Head of caudate nucleus (tissue), 42 donors: ENCODE data around the gene SIAH2.

ENCODE experiments used
- DNase-seq, 42 donors: peaks; one replicate each; pipeline versions ENCODE4 v3.0.0 to v3.0.0-alpha.2; 2020 to 2021; ENCODE audit warnings: mixed read lengths in 7 of 42
- intact Hi-C: fragments of 100-400 bp; cut with DNase I; formaldehyde crosslinking; loops from one replicate; pipeline ENCODE4 v1.15.0; 2022

SIAH2 gene

DNA sequence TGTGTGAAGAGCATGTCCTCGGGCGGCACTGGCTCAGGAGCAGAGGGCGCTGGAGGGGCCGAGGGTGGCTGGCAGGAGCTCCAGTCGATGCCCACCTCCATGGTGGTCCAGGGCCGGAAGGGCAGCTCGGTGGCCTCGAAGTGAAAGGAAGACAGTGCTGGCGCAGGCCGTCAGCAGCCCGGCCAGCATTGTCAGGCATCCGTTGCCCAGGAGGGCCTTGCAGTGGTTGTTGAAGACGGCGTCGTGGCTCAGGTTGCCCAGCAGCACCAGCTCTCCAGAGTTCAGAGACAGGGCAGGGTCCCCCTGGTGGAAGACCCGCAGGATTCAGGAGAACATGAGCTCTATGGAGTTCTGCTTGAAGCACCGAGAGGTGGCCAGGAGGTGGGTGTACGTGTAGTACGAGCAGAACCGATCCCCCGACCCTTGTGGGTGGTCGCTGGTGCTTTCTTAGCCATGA lies 16.5 kb upstream of the SIAH2 start:
- no peak for DNase-seq
- intact Hi-C loops, result no loop called here

- intact Hi-C loops, result no loop called here
- DNase-seq, result no peak
Observed at GRCh38 chr3:150778793-150779401, 15.9 kb upstream of the SIAH2 start.

DNA sequence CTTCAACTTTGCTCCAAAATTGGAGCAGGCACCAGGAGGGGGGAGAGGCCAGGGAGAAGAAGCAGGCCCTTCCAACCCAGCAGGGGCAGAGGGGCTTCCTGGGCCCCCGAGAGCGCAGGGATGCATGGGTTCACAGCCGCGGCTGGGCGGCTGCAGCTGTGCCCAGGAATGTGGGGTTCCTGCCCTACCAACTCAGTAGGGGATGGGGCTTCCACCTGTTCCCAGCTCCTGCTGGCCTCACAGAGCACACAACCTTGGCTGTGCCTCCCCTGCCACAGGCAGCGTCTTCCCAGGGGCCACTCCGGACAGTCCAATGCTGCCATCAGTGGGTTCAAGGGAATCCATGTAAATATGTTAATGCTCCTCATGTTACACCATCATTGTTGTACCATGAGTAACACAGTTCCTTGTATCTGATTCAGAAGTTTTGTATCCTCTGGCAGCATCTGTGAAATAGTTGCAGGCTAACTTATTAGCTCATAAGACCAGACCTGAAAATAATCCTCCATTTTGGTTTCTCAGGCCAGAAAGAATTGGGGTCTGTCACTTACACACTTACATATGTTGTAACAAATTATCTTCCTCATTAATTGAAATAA lies 12.1 kb upstream of the SIAH2 start:
- DNase-seq, result no peak
- intact Hi-C loops, result no loop called here

DNA sequence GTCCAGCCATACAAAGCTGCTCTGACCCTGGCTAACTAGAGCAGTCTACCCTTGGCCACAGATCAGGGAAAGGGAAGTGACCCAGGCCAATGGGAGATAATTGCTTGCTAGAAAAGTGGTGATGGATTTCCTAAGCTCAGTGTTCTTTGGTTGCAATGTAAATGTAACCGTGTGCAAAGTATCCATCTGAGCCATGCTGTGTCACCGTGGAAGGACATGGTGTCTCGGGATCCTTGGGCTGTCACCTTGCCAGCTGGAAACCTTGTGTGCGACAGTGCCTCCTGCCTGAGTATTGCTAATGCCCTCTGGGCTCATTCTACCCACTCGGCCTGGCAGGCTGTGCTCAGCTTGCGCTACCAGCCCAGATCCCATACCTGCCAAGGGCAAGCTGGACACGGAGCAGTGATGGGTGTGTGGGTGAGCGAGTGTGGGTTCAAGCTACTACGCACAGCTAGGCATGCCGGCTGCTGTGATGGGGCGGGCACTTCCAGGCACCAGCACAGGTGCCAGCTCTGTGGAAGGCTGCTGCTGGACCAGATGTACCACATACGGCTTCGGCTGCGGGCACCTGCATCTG lies 10.7 kb upstream of the SIAH2 start:
- intact Hi-C loops, result no loop called here
- no peak for DNase-seq

GRCh38 chr3:150771600-150771999 lies 8.6 kb upstream of the SIAH2 start:
- intact Hi-C loops, result no loop called here
- DNase-seq, result no peak

GRCh38 chr3:150770681-150771080 lies 7.7 kb upstream of the SIAH2 start:
- intact Hi-C loops, result no loop called here

GRCh38 chr3:150766742-150767141 lies 3.8 kb upstream of the SIAH2 start:
- intact Hi-C loops, result loop anchor here (10.0 kb wide), 1 partner anchor 62 kb away; the partner anchor contains the start of gene ERICH6
- no peak for DNase-seq

More at GRCh38 chr3:150770681-150771080, 7.7 kb upstream of the SIAH2 start:
- no peak for DNase-seq

- intact Hi-C loops, result loop anchor here (10.0 kb wide), 1 partner anchor 61 kb away; the partner anchor contains the start of gene ERICH6
- DNase-seq, result no peak
Observed at GRCh38 chr3:150765949-150766720, 3.2 kb upstream of the SIAH2 start.

DNA sequence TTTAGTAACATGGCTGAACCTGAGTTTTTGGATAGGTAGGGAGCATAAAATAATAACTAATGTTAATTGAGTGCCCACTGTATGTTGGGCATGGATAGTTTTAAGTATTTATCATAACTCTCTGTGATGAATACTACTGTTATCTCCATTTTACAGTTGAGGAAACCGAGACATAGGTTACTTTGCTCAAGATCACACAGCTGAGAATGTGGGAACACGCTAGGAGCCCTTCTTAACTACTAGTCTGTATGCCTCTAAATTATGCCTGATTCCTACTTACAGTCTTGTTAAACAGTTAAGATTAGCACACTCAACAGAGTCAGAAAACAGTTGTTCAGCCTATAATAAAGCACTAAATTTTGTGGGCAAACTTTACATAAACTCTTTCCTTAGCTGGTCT lies 2.0 kb upstream of the SIAH2 start:
- intact Hi-C loops, result loop anchor here (10.0 kb wide), 1 partner anchor 60 kb away; the partner anchor contains the start of gene ERICH6

DNA sequence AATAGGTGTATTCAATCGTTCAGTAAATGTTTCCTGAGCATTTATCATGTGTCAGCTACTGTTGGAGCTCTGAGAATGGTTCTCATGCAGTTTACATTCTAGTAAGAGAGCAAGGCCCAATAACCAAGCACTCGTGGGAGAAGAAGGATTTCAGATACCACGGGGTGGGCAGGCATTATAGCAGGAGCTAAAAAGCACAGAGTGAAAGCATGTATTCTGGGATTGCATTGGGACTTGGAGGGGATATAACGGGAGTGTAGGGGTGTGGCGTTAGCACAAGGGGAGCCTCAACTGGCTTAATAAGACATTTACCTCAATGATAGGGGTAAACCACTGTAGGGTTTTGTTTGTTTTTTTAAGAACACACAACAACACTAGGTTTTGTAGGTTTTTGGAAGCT lies 1.6 kb upstream of the SIAH2 start:
- no peak for DNase-seq
- intact Hi-C loops, result loop anchor here (10.0 kb wide), 1 partner anchor 60 kb away; the partner anchor contains the start of gene ERICH6

More for the DNA sequence above, 2.0 kb upstream of the SIAH2 start:
- no peak for DNase-seq

DNA sequence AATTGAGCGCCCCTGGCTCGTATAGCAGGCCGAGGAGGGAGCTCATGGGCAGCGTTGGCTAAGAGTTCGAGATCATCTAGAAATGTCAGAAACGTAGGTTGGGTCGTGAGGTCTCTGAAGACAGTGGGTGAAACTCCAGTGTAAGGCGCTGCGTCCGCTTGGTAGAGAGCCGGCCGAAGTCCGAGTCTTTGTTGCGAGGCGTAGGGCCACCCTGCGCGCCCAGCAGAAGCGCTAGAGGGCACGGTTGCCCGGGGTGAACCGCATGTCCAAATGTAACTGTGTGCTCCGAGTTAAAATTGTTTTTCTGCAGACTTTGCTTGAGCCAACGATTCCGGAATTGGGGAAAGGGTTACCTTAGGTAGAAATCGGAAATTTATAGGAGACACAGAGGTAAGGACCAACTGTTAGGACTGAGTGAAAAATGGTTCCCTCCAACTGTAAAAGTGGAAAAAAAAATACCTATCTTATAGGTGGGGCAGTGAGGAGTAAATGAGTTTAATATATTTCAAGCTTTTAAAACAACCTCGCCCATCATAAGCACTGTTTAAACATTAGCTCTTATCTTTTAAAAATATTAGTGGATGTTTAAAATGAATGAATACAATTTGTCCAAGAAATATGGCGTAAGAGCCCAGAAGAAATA lies 993 bp upstream of the SIAH2 start:
- DNase-seq, result peak; percentile 66 to 89 (median 78)
- intact Hi-C loops, result loop anchor here (2.0 to 10.0 kb wide), 3 partner anchors 59 to 217 kb away; partner anchors contain the start of genes EIF2A, ERICH6, SELENOT and SERP1

DNA sequence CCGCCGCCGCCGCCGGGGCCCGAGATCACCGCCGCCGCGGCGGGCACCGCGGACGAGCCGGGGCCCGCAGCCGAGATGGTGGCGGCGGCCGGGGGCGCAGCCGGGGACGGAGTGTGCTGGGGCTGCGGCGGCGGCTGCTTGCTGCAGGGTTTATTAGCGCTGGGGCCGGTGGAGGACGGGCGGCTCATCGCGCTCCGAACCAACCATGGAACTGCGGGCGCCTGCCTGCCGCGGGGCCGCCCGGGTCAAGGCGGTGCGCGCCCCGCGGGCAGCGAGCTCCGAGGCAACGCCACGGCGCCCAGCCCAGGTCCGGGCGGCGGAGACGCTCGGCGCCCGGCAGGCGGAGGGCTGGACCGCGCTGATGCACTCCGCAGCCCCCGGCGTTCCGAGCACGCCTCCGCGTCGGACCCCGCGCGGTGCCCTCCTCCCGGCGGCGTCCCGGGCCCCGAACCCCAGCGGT lies 277 bp downstream of the SIAH2 start:
- peak in 8 of 42 donors; percentile 7 to 41 (median 24) for DNase-seq
- intact Hi-C loops, result loop anchor here (2.0 to 10.0 kb wide), 3 partner anchors 58 to 216 kb away; partner anchors contain the start of genes EIF2A, ERICH6, SELENOT and SERP1

- intact Hi-C loops, result loop anchor here (2.0 to 10.0 kb wide), 3 partner anchors 57 to 215 kb away; partner anchors contain the start of genes EIF2A, ERICH6, SELENOT and SERP1
- DNase-seq, result peak; percentile 47 to 89 (median 70)
Observed at GRCh38 chr3:150761831-150762661, 923 bp downstream of the SIAH2 start.

DNA sequence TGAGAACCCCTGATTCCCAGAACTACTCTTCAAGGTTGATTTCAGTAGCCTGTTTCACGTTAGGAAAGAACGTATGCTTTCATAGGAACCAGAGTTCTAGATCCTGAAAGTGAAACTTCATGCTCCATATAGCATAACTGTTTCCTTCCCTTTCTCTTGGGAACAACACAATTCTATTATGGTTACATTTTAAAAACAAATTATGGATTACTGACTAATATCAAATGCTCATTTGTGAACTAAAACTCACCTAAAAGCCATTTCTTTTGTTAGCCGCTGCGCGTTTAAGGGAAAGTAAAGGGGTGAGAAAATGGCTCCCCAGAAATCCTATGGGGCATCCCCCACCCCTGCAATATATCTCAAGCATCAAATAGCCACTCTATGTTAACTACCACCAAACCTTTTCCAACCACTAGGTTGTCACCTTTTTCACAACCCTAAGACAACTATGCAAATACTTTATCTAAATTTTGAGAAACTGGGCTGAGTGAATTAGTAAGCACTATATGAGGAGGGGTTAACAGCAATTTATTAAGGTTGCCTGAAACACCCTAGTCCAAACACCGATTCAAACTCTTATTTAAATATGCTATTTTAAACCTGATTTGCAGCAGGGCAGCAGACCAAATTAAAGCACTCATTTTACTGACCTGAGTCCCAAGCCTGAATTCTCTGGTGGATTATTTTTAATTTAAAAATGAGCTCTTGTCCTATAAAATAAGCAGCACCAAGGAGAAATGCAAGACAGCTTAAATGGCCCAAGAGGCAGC lies 2.4 kb downstream of the SIAH2 start:
- DNase-seq, result no peak

GRCh38 chr3:150759947-150760346 lies 3.0 kb downstream of the SIAH2 start:
- DNase-seq, result no peak
- intact Hi-C loops, result loop anchor here (10.0 kb wide), 1 partner anchor 55 kb away; the partner anchor contains the start of gene ERICH6

More for the DNA sequence above, 2.4 kb downstream of the SIAH2 start:
- intact Hi-C loops, result loop anchor here (10.0 kb wide), 1 partner anchor 56 kb away; the partner anchor contains the start of gene ERICH6

DNA sequence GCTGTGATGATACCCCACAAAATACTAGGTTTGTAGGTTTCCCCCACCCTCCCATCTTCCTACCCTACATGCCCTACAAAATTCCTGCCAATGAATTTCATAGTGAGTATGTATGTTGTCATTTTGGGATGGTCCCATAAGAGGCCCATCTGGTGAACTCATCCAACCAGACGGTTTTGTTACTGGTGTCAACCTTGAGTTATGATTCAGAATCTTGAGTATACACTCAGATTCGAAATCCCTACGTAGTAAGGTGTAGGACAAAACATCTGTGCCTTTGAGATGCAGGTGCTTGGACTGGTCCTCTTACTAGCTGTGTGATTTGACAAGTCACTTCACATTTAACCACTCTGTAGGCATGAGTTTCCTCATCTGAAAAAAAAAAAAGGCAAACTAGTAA lies 3.6 kb downstream of the SIAH2 start:
- no peak for DNase-seq
- intact Hi-C loops, result no loop called here

DNA sequence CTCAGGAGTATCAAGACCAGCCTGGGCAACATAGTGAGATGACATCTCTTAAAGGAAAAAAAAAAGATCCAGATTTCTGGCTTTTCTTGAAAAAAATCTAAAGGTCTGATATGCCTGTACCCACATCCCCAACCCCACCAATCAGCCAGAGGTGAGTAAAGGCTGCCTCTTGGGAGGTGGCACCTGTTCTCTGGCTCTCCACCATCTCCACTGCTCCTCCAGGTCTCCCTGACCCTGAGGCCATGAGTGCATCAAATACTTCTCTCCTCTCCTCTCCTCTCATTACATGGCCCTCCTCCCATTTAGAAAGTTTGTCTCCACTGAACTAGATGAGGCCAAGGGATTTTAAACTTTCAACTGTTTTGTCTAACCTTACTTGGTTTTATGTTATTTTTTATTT lies 5.2 kb downstream of the SIAH2 start:
- no peak for DNase-seq
- intact Hi-C loops, result no loop called here
